ENCODE results near the gene SETDB2. TPM values are rescaled to one million over a fixed set of nuclear protein-coding genes. Genes with fewer than 3 reads are reported as not detected.

Gene SETDB2
- total and polyA plus RNA-seq, 2 of the 13 experiments (the other 11 are each of a cell fraction or from before 2014, with no cell fraction given): 8.1 to 8.7 TPM

DNA sequence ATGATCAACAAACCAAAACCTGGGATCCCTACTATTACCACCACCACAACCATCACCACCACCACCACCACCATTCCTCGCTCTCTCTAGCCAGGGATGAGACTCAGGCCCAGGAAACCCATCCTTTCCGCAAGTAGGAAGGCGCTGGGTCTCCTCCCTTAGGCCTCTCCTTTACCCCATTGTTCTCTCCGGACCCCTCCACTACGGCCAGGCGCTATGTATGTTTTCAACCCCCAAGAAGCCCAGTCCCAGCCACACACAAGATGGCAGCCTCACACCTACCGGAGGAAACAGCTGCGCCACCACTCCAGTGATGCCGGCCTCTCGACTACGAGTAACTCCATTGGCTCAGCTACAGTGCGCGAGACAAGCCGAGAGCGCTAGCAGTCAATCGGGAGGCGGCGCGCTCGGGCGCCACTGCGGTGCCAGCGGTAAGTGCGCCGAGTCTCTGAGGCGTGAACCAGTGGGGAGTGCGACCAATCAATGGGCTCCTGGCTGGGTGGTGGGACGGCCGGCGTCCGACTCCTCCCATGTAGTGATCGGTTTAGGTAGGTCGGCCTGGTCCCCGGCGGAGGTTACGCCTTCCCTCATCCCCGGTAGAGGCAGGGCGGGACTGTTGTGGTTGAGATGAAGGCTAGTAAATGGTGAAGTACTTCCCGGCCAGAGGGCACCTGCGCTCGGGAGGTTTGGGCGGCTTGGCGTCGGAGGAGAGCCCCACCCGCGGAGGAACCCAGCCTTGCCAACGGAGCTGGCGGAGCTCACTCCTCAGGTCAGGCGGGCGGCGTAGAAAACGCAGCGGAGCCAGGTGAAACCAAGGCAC lies at the start of gene SETDB2, which contains the start of gene CAB39L (continued):
- 0 out of 2 replicates have a peak, but pooled peaks have one; percentile 41 for TF ChIP-seq BCL3 (CRISPR knock-in tag; IDR thresholded peaks at IDR 0.05)
- no peak for TF ChIP-seq ZSCAN20 (CRISPR knock-in tag; IDR thresholded peaks at IDR 0.05; ENCODE audit: borderline replicate concordance)
- TF ChIP-seq SRSF1 (optimal IDR thresholded peaks at IDR 0.05; ENCODE audit: low read depth, low read length): peak; percentile 73
- TF ChIP-seq RAD51 (IDR thresholded peaks at IDR 0.05; ENCODE audit: borderline replicate concordance): no peak
- TF ChIP-seq PHF20 (CRISPR knock-in tag; IDR thresholded peaks at IDR 0.05): peak; percentile 54
- TF ChIP-seq ZNF567 (CRISPR knock-in tag; IDR thresholded peaks at IDR 0.05; ENCODE audit: borderline replicate concordance): peak; percentile 81; the same call in 1 of the 2 replicates
- no peak for TF ChIP-seq ZKSCAN8 (CRISPR knock-in tag; IDR thresholded peaks at IDR 0.05; ENCODE audit: borderline replicate concordance)
- TF ChIP-seq IKZF4 (CRISPR knock-in tag; IDR thresholded peaks at IDR 0.05; ENCODE audit: borderline replicate concordance, low read depth, not compliant biosample characterization): peak; percentile 62
- peak; percentile 4 for TF ChIP-seq RARA (CRISPR knock-in tag; IDR thresholded peaks at IDR 0.05)
- no peak; the same call in 1 of the 2 replicates for TF ChIP-seq GTF3A (CRISPR knock-in tag; conservative IDR thresholded peaks at IDR 0.05)
- no peak for TF ChIP-seq HMGA1 (CRISPR knock-in tag; conservative IDR thresholded peaks at IDR 0.05)
- no peak for TF ChIP-seq ZNF33B (CRISPR knock-in tag; IDR thresholded peaks at IDR 0.05)
- TF ChIP-seq ZFP36L2 (CRISPR knock-in tag; IDR thresholded peaks at IDR 0.05): 0 out of 2 replicates have a peak, but pooled peaks have one; percentile 27
- peak; percentile 90 for TF ChIP-seq ZNF619 (CRISPR knock-in tag; IDR thresholded peaks at IDR 0.05)
- TF ChIP-seq ZNF75D (CRISPR knock-in tag; IDR thresholded peaks at IDR 0.05; ENCODE audit: borderline replicate concordance): no peak
- TF ChIP-seq, protein P1, sequence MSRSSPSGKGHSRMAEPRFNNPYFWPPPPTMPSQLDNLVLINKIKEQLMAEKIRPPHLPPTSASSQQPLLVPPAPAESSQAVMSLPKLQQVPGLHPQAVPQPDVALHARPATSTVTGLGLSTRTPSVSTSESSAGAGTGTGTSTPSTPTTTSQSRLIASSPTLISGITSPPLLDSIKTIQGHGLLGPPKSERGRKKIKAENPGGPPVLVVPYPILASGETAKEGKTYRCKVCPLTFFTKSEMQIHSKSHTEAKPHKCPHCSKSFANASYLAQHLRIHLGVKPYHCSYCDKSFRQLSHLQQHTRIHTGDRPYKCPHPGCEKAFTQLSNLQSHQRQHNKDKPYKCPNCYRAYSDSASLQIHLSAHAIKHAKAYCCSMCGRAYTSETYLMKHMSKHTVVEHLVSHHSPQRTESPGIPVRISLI (CRISPR knock-in tag; IDR thresholded peaks at IDR 0.05; ENCODE audit: borderline replicate concordance): peak; percentile 69; the same call in 1 of the 2 replicates
- TF ChIP-seq SOX5 (CRISPR knock-in tag; IDR thresholded peaks at IDR 0.05; ENCODE audit: borderline replicate concordance): 0 out of 2 replicates have a peak, but pooled peaks have one; percentile 59
- no peak for TF ChIP-seq MYNN (CRISPR knock-in tag; IDR thresholded peaks at IDR 0.05; ENCODE audit: low read depth)
- TF ChIP-seq, protein P2, sequence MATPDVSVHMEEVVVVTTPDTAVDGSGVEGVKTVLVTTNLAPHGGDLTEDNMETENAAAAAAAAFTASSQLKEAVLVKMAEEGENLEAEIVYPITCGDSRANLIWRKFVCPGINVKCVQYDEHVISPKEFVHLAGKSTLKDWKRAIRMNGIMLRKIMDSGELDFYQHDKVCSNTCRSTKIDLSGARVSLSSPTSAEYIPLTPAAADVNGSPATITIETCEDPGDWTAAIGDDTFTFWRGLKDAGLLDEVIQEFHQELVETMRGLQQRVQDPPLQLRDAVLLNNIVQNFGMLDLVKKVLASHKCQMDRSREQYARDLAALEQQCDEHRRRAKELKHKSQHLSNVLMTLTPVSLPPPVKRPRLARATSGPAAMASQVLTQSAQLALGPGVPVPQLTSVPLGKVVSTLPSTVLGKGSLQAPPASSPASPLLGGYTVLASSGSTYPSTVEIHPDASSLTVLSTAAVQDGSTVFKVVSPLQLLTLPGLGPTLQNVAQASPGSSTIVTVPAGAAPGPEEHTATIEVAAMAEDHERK (CRISPR knock-in tag; IDR thresholded peaks at IDR 0.05; ENCODE audit: low read depth): peak; percentile 32
- peak; percentile 73; the same call in 1 of the 2 replicates for TF ChIP-seq STAT6 (CRISPR knock-in tag; IDR thresholded peaks at IDR 0.05; ENCODE audit: borderline replicate concordance)
- no peak for TF ChIP-seq FOXJ3 (CRISPR knock-in tag; IDR thresholded peaks at IDR 0.05; ENCODE audit: borderline replicate concordance)
- no peak for TF ChIP-seq ZNF589 (CRISPR knock-in tag; conservative IDR thresholded peaks at IDR 0.05)
- peak; percentile 62; the same call in 1 of the 2 replicates for TF ChIP-seq IRF2 (CRISPR knock-in tag; IDR thresholded peaks at IDR 0.05)
